HepG2 (cell line): Measurements from ENCODE around the gene SPCS1. TPM values are rescaled to one million over a fixed set of nuclear protein-coding genes. Genes with fewer than 3 reads are reported as not detected.
A peak's percentile ranks its signal among the peaks of the same experiment; 100 is the strongest.

Experiments used
- ARHGAP35 ChIP-seq: sonication (generic); formaldehyde crosslinking; IDR thresholded peaks from 2 replicates; pipeline ENCODE4 v1.9.0; 2022; ENCODE audit warnings: mild to moderate bottlenecking, inconsistent platforms, moderate library complexity, missing genetic modification reagents, borderline replicate concordance
- DNMT3B ChIP-seq: conservative IDR thresholded peaks from 2 replicates; pipeline ENCODE4 v1.6.1; 2016; ENCODE audit warnings: missing biosample characterization, control low read depth
- KLF12 ChIP-seq: sonication (generic); formaldehyde crosslinking; IDR thresholded peaks from 2 replicates; pipeline ENCODE4 v1.4.0; 2020; ENCODE audit warnings: missing genetic modification reagents, borderline replicate concordance
- KLF6 ChIP-seq: IDR thresholded peaks from 2 replicates; pipeline ENCODE4 v1.8.0; 2016; ENCODE audit warnings: missing biosample characterization, missing genetic modification reagents
- NFIB ChIP-seq: sonication (generic); formaldehyde crosslinking; IDR thresholded peaks from 2 replicates; pipeline ENCODE4 v1.9.0; 2021; ENCODE audit warnings: missing genetic modification reagents, mild to moderate bottlenecking, borderline replicate concordance
- NFKB2 ChIP-seq: sonication (generic); formaldehyde crosslinking; IDR thresholded peaks from 2 replicates; pipeline ENCODE4 v1.4.0; 2020; ENCODE audit warnings: missing genetic modification reagents, borderline replicate concordance
- RAD21 ChIP-seq: fragments of 450-650 bp; formaldehyde crosslinking; IDR thresholded peaks from 2 replicates; pipeline ENCODE4 v1.5.0; 2020; ENCODE audit warnings: mild to moderate bottlenecking
- SOX6 ChIP-seq, 2 experiments: fragments of 450-650 bp in 1 of 2; sonication (generic) in 1 of 2; formaldehyde crosslinking in 1 of 2; IDR thresholded peaks; 2 replicates each; pipeline versions ENCODE4 v1.4.0 to v1.6.1; 2017 to 2020; ENCODE audit warnings: antibody characterized with exemption in 1 of 2, mild to moderate bottlenecking in 1 of 2, missing genetic modification reagents in 1 of 2
- ZBTB38 ChIP-seq: sonication (generic); formaldehyde crosslinking; IDR thresholded peaks from 2 replicates; pipeline ENCODE4 v1.5.1; 2020; ENCODE audit warnings: mild to moderate bottlenecking, missing genetic modification reagents
- ZNF20 ChIP-seq: sonication (generic); formaldehyde crosslinking; IDR thresholded peaks from 2 replicates; pipeline ENCODE4 v1.4.0; 2020; ENCODE audit warnings: mild to moderate bottlenecking, moderate library complexity, missing genetic modification reagents
- ZNF619 ChIP-seq: sonication (generic); formaldehyde crosslinking; IDR thresholded peaks from 2 replicates; pipeline ENCODE4 v1.4.0; 2020; ENCODE audit warnings: mild to moderate bottlenecking, missing genetic modification reagents
- ZNF773 ChIP-seq: sonication (generic); formaldehyde crosslinking; IDR thresholded peaks from 2 replicates; pipeline ENCODE4 v1.4.0; 2020; ENCODE audit warnings: missing genetic modification reagents, borderline replicate concordance
- polyA plus RNA-seq, 8 experiments: library from polyadenylated mRNA; depleted of rRNA in 3 of 8; stranded (reverse) in 7 of 8; unstranded in 1 of 8; fragments of >200 nt; fragmentation: Illumina TruSeq in 4 of 8; extraction: Trizol in 4 of 8; gene quantifications; 2 replicates each; pipeline versions ENCODE4 v1.2.1 to v1.2.3, GENCODE V29; 2011 to 2016; ENCODE audit warnings: low read depth in 4 of 8, missing spikeins in 1 of 8, mixed read lengths in 1 of 8; ENCODE audit not compliant: insufficient read depth in 1 of 8
- total RNA-seq, 5 experiments: library from RNA; depleted of rRNA; stranded (reverse); fragments of >200 nt; fragmentation: Illumina TruSeq; extraction: Trizol; gene quantifications; 2 replicates each; pipeline ENCODE4 v1.2.3, GENCODE V29; 2016; ENCODE audit warnings: low read depth in 1 of 5
- TF ChIP-seq, protein P1 (sequence below): sonication (generic); formaldehyde crosslinking; IDR thresholded peaks from 2 replicates; pipeline ENCODE4 v1.5.1; 2020; ENCODE audit warnings: mild to moderate bottlenecking, missing genetic modification reagents, moderate library complexity

Gene SPCS1
- total and polyA plus RNA-seq, 2 of the 13 experiments (the other 11 are each of a cell fraction or from before 2014, with no cell fraction given), result 84.6 to 120 TPM

DNA sequence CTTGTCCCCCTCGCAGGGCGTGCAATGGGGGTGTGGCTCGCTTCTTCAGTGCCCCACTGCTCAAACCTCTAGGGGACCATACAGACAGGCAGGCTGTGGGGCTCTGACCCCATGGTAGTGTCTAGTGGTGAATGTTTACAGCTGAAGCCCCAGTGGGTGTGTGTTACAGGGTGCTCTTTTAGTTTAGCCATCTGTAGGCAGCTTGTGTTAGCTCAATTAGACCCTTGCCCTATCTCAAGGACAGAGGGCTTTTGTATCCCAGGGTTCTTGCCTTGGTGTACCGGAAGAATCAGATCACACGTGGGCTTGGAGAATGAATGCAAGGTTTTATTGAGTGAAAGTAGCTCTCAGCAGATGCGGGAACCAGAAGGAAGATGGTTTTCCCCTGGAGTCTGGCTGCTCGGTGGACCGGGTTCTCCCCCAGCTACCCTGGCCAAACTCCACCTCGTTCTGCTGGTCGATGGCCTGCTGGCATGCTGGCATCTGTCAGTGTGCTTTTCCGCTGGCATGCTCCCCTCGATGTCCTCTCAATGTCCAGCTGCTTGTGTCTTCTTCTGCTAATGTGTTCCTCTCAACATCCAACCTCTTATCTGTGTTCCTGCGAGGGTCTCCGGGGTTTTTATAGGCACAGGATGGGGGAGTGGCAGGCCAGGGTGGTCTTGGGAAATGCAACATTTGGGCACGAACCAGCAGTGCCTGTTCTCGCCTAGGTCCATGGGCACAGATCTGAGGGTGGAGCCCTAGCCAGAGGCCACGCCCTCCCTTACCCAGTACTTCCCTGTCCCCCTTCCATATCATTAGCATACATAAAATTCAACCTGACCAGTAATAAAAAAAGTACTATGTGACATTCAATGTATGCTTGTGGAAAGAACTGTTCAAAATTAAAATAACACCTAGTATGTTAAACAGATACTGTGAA lies 6.6 kb downstream of the SPCS1 start (continued):
- TF ChIP-seq, protein P1, sequence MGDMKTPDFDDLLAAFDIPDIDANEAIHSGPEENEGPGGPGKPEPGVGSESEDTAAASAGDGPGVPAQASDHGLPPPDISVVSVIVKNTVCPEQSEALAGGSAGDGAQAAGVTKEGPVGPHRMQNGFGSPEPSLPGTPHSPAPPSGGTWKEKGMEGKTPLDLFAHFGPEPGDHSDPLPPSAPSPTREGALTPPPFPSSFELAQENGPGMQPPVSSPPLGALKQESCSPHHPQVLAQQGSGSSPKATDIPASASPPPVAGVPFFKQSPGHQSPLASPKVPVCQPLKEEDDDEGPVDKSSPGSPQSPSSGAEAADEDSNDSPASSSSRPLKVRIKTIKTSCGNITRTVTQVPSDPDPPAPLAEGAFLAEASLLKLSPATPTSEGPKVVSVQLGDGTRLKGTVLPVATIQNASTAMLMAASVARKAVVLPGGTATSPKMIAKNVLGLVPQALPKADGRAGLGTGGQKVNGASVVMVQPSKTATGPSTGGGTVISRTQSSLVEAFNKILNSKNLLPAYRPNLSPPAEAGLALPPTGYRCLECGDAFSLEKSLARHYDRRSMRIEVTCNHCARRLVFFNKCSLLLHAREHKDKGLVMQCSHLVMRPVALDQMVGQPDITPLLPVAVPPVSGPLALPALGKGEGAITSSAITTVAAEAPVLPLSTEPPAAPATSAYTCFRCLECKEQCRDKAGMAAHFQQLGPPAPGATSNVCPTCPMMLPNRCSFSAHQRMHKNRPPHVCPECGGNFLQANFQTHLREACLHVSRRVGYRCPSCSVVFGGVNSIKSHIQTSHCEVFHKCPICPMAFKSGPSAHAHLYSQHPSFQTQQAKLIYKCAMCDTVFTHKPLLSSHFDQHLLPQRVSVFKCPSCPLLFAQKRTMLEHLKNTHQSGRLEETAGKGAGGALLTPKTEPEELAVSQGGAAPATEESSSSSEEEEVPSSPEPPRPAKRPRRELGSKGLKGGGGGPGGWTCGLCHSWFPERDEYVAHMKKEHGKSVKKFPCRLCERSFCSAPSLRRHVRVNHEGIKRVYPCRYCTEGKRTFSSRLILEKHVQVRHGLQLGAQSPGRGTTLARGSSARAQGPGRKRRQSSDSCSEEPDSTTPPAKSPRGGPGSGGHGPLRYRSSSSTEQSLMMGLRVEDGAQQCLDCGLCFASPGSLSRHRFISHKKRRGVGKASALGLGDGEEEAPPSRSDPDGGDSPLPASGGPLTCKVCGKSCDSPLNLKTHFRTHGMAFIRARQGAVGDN, result peak; percentile 72
- TF ChIP-seq ZNF619, result no peak
- TF ChIP-seq RAD21 (CRISPR knock-in tag), result no peak
- no peak for TF ChIP-seq DNMT3B
- no peak for TF ChIP-seq KLF6 (CRISPR knock-in tag)
- TF ChIP-seq KLF12 (CRISPR knock-in tag), result no peak
- TF ChIP-seq ZBTB38 (CRISPR knock-in tag), result peak; percentile 71; the same call in 1 of the 2 replicates
- TF ChIP-seq ZNF20 (CRISPR knock-in tag), result no peak
- TF ChIP-seq ZNF773, result no peak
- TF ChIP-seq ARHGAP35 (CRISPR knock-in tag), result no peak
- no peak for TF ChIP-seq NFKB2 (CRISPR knock-in tag)
- no peak for TF ChIP-seq SOX6 (IDR thresholded peaks at IDR 0.05)
- no peak for TF ChIP-seq SOX6 (CRISPR knock-in tag; IDR thresholded peaks at IDR 0.05)
- TF ChIP-seq NFIB, result no peak
